Fibroblast of the aortic adventitia (primary cell): ENCODE data around the gene AFF2. TPM values are rescaled to one million over a fixed set of nuclear protein-coding genes. Genes with fewer than 3 reads are reported as not detected.
A peak's percentile ranks its signal among the peaks of the same experiment; 100 is the strongest.
"Not testable (repeated sequence)": the region's sequence is repeated elsewhere in the genome, so short reads cannot be mapped to it uniquely, and the experiment has no call there.

Experiments used
- DNase-seq: peaks from one replicate; pipeline ENCODE4 v3.0.0-alpha.2; 2010; ENCODE audit warnings: low read depth
- H3K4me3 ChIP-seq: 2 replicates; pipeline ENCODE4 v1.5.1; 2011; ENCODE audit warnings: low read depth, mild to moderate bottlenecking, control low read depth, low read length, moderate library complexity
- CTCF ChIP-seq: IDR thresholded peaks from 2 replicates; pipeline ENCODE4 v1.5.1; 2011; ENCODE audit warnings: mild to moderate bottlenecking, low read length, control low read depth, inconsistent platforms; ENCODE audit not compliant: insufficient read depth
- total RNA-seq: library from RNA; depleted of rRNA; stranded (reverse); fragments of >200 nt; gene quantifications from 2 replicates; pipeline ENCODE4 v1.2.3, GENCODE V29; 2012; ENCODE audit warnings: low replicate concordance

Gene AFF2
- total RNA-seq, 1 donor = 6.6 TPM

GRCh38 chrX:148659481-148659880, 159.1 kb downstream of the AFF2 start:
- no peak overlapping the region for H3K4me3 ChIP-seq
- peak; percentile 60 for DNase-seq
- TF ChIP-seq CTCF = no peak

GRCh38 chrX:148661035-148661434, 160.6 kb downstream of the AFF2 start:
- H3K4me3 ChIP-seq = no peak overlapping the region
- peak; percentile 32 for DNase-seq
- no peak for TF ChIP-seq CTCF

- TF ChIP-seq CTCF = no peak
- no peak for DNase-seq
- no peak overlapping the region for H3K4me3 ChIP-seq
These were observed 161.6 kb downstream of the AFF2 start for GRCh38 chrX:148662014-148662413.

GRCh38 chrX:148664171-148664570, 163.8 kb downstream of the AFF2 start:
- TF ChIP-seq CTCF = no peak
- no peak for DNase-seq
- H3K4me3 ChIP-seq = no peak overlapping the region

- no peak overlapping the region for H3K4me3 ChIP-seq
- DNase-seq = no peak
- no peak for TF ChIP-seq CTCF
These were observed 164.6 kb downstream of the AFF2 start for GRCh38 chrX:148664995-148665394.

GRCh38 chrX:148669175-148669574, 168.8 kb downstream of the AFF2 start:
- DNase-seq, H3K4me3 ChIP-seq: not testable (repeated sequence)

GRCh38 chrX:148670277-148670676, 169.9 kb downstream of the AFF2 start:
- H3K4me3 ChIP-seq = no peak overlapping the region
- DNase-seq = peak; percentile 57
- TF ChIP-seq CTCF = no peak
